ENCODE data around the gene TGM2. TPM values are rescaled to one million over a fixed set of nuclear protein-coding genes. Genes with fewer than 3 reads are reported as not detected.

Gene TGM2
- total RNA-seq (ENCODE audit: low replicate concordance), result 12.4 and 598 TPM in 2 replicates

GRCh38 chr20:38165089-38165965, at the start of gene TGM2:
TGM2 (minus strand) TSS chr20:38165270; CDS start chr20:38165198, 72 bp downstream.

Other genes with a start within 250 kb of the TGM2 start
- 7.8 and 12.2 TPM in 2 replicates for gene TTI1, start 131.8 kb downstream of the TGM2 start, total RNA-seq (ENCODE audit: low replicate concordance)
- 8.4 and 12.2 TPM in 2 replicates for gene RPRD1B, start 131.5 kb downstream of the TGM2 start, total RNA-seq (ENCODE audit: low replicate concordance)
- gene KIAA1755, start 95.5 kb upstream of the TGM2 start, total RNA-seq (ENCODE audit: low replicate concordance), result 0.59 and 13.7 TPM in 2 replicates
- gene BPI, start 138.9 kb upstream of the TGM2 start, total RNA-seq (ENCODE audit: low replicate concordance), result 0.12 and 0.30 TPM in 2 replicates
- gene LBP, start 181.2 kb upstream of the TGM2 start, total RNA-seq (ENCODE audit: low replicate concordance), result 0.59 TPM in 1 of 2 replicates, not detected in the other